GM10248 (cell line): Measurements from ENCODE around the gene ZBTB45.

Experiments
- CTCF ChIA-PET: fragments of 300-600 bp; sonication (Branson Sonifier 250); formaldehyde crosslinking; extraction: SDS; loops from one replicate; lab custom pipeline; 2021; ENCODE audit warnings: antibody characterized with exemption; lab: Yijun Ruan, JAX
- POLR2A ChIA-PET: fragments of 350-650 bp; sonication (Branson Sonifier 250); formaldehyde crosslinking; extraction: SDS; loops from one replicate; lab custom pipeline; 2020; ENCODE audit warnings: antibody characterized with exemption; lab: Yijun Ruan, JAX
- DNase-seq: peaks from one replicate; pipeline ENCODE4 v3.0.0; 2012; ENCODE audit errors: extremely low spot score
- CTCF ChIP-seq: IDR thresholded peaks from 2 replicates; pipeline ENCODE4 v1.5.1; 2012; ENCODE audit warnings: mild to moderate bottlenecking, low read depth; ENCODE audit errors: extremely low read depth, missing control alignments, control extremely low read depth

Gene ZBTB45

GRCh38 chr19:58538257-58539168 is 18.9 kb upstream of the ZBTB45 start:
- DNase-seq: peak; percentile 39
- ChIA-PET CTCF (interaction anchor here (1.2 kb wide), 1 partner anchor 20 kb away, joined by 3 read pairs; no protein-coding TSS in a partner anchor), POLR2A (no interaction called here)
- TF ChIP-seq CTCF: no peak

GRCh38 chr19:58536852-58537798 is 17.5 kb upstream of the ZBTB45 start:
- TF ChIP-seq CTCF: no peak
- no peak for DNase-seq
- ChIA-PET POLR2A (interaction anchor here (0.6 kb wide), 1 partner anchor 26 kb away, joined by 5 read pairs; no protein-coding TSS in a partner anchor), CTCF (interaction anchor here (1.2 kb wide), 1 partner anchor 18 kb away, joined by 3 read pairs; no protein-coding TSS in a partner anchor)

- no peak for TF ChIP-seq CTCF
- CTCF ChIA-PET: interaction anchor here (0.6 to 3.4 kb wide), 2 partner anchors 16 to 28 kb away, joined by 3 to 30 read pairs; partner anchors contain the start of gene ZBTB45
- POLR2A ChIA-PET: no interaction called here
These were observed 16.2 kb upstream of the ZBTB45 start for GRCh38 chr19:58535857-58536256.

GRCh38 chr19:58531034-58531840 is 11.6 kb upstream of the ZBTB45 start:
- ChIA-PET CTCF (interaction anchor here (1.3 to 1.5 kb wide), 2 partner anchors 12 to 17 kb away, joined by 3 to 11 read pairs; partner anchors contain the start of gene ZBTB45), POLR2A (no interaction called here)
- no peak for TF ChIP-seq CTCF
- DNase-seq: no peak

More at GRCh38 chr19:58535857-58536256, 16.2 kb upstream of the ZBTB45 start:
- DNase-seq: no peak

GRCh38 chr19:58529405-58529804 is 9.8 kb upstream of the ZBTB45 start:
- CTCF ChIA-PET: interaction anchor here (1.2 kb wide), 1 partner anchor 9 kb away, joined by 6 read pairs; the partner anchor contains the start of gene ZBTB45
- no peak for DNase-seq
- TF ChIP-seq CTCF: no peak
- POLR2A ChIA-PET: no interaction called here
